ENCODE data around the gene ALKBH6. TPM values are rescaled to one million over a fixed set of nuclear protein-coding genes. Genes with fewer than 3 reads are reported as not detected.

Gene ALKBH6
- total and polyA plus RNA-seq, 10 of the 15 experiments (the other 5 are each of a cell fraction or from before 2014, with no cell fraction given) = 1.2 to 56.5 (median 36.1) TPM

- Histone ChIP-seq H3K9ac (ENCODE audit: control insufficient read depth, insufficient read depth, low read length) (no peak overlapping the region), H2AFZ (ENCODE audit: control insufficient read depth, low read depth, low read length) (no peak overlapping the region), H3K4me1 (ENCODE audit: control insufficient read depth, insufficient read depth, low read length) (peaks cover under 1% of the 10 kb centered on the region; the same call in 1 of the 2 replicates), H3K9me3 (replicated peaks; ENCODE audit: control insufficient read depth, insufficient read depth, low read length) (no peaks in the 10 kb centered on the region), H3K36me3 (ENCODE audit: control insufficient read depth in 2 of 2, insufficient read depth in 2 of 2, low read length in 1 of 2) (no peaks in the 10 kb centered on the region), H3K4me2 (ENCODE audit: control insufficient read depth, insufficient read depth) (no peak overlapping the region), H3K4me3 (no peak overlapping the region), H3K27me3 (replicated peaks in 1 of 2; ENCODE audit: control insufficient read depth in 2 of 2, insufficient read depth in 2 of 2, low read length in 1 of 2) (no peaks in the 10 kb centered on the region), H3K27ac (ENCODE audit: control insufficient read depth, insufficient read depth) (no peak overlapping the region), H4K20me1 (ENCODE audit: control insufficient read depth, insufficient read depth) (no peaks in the 10 kb centered on the region), H3K79me2 (ENCODE audit: control insufficient read depth, insufficient read depth, low read length) (peaks cover 12% of the 10 kb centered on the region)
- DNase-seq (ENCODE audit: low read depth, low spot score) (no peak), ATAC-seq (no peak), FAIRE-seq (no peak)
- POLR2A ChIA-PET = no interaction called here
- BruUV-seq (replicated peaks) = no TSS peak
- CTCF ChIA-PET = interaction anchor here (1.0 kb wide), 2 partner anchors 11 to 58 kb away, joined by 3 to 4 read pairs; no protein-coding TSS in a partner anchor
- 0 out of 2 replicates have a peak, but pooled peaks have one; percentile 36 for TF ChIP-seq ZNF592 (IDR thresholded peaks at IDR 0.05)
- TF ChIP-seq STAT3 (IDR thresholded peaks at IDR 0.05; ENCODE audit: low read depth, low read length) = no peak
- WGBS (ENCODE audit: insufficient coverage, insufficient replicate concordance, low lambda C conversion rate, missing lambda C conversion rate) = 98% methylated on average over 3 of the region's 3 CpGs
- RAD21 ChIA-PET (ENCODE audit: unreplicated experiment) = no interaction called here
- SMC1A ChIA-PET (ENCODE audit: uncharacterized antibody, unreplicated experiment) = interaction anchor here (1.0 kb wide), 1 partner anchor 12 kb away, joined by 3 read pairs; the partner anchor contains the start of gene ALKBH6
- in situ Hi-C loops (cut with MboI) = no loop called here
- intact Hi-C loops (cut with micrococcal nuclease; ENCODE audit: unreplicated experiment) = no loop called here
Observed at GRCh38 chr19:36001605-36002004, 12.4 kb downstream of the ALKBH6 start.
